ENCODE results near the gene NACA. TPM values are rescaled to one million over a fixed set of nuclear protein-coding genes. Genes with fewer than 3 reads are reported as not detected.

The NACA gene
- total and polyA plus RNA-seq, 2 experiments from 2014 or later = 1,081 to 2,495 TPM

DNA sequence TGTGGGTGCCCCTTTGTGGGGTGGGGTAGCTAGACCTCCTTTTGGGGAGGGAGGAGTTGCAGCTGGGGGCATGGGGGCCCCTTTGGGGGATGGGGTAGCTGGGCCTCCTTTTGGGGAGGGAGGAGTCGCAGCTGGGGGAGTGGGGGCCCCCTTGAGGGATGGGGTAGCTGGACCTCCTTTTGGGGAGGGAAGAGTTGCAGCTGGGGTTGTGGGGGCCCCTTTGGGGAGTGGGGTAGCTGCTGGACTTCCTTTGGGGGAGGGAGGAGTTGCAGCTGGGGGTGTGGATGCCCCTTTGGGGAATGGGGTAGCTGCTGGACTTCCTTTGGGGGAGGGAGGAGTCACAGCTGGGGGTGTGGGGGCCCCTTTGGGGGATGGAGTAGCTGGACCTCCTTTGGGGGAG is 7.0 kb downstream of the NACA start (continued):
- TF ChIP-seq POLR2AphosphoS5 (IDR thresholded peaks at IDR 0.05; ENCODE audit: low read depth) (no peak), ZNF114 (CRISPR knock-in tag; IDR thresholded peaks at IDR 0.05) (no peak)
- TF ChIP-seq, protein P1, sequence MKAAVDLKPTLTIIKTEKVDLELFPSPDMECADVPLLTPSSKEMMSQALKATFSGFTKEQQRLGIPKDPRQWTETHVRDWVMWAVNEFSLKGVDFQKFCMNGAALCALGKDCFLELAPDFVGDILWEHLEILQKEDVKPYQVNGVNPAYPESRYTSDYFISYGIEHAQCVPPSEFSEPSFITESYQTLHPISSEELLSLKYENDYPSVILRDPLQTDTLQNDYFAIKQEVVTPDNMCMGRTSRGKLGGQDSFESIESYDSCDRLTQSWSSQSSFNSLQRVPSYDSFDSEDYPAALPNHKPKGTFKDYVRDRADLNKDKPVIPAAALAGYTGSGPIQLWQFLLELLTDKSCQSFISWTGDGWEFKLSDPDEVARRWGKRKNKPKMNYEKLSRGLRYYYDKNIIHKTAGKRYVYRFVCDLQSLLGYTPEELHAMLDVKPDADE (IDR thresholded peaks at IDR 0.05) = no peak

DNA sequence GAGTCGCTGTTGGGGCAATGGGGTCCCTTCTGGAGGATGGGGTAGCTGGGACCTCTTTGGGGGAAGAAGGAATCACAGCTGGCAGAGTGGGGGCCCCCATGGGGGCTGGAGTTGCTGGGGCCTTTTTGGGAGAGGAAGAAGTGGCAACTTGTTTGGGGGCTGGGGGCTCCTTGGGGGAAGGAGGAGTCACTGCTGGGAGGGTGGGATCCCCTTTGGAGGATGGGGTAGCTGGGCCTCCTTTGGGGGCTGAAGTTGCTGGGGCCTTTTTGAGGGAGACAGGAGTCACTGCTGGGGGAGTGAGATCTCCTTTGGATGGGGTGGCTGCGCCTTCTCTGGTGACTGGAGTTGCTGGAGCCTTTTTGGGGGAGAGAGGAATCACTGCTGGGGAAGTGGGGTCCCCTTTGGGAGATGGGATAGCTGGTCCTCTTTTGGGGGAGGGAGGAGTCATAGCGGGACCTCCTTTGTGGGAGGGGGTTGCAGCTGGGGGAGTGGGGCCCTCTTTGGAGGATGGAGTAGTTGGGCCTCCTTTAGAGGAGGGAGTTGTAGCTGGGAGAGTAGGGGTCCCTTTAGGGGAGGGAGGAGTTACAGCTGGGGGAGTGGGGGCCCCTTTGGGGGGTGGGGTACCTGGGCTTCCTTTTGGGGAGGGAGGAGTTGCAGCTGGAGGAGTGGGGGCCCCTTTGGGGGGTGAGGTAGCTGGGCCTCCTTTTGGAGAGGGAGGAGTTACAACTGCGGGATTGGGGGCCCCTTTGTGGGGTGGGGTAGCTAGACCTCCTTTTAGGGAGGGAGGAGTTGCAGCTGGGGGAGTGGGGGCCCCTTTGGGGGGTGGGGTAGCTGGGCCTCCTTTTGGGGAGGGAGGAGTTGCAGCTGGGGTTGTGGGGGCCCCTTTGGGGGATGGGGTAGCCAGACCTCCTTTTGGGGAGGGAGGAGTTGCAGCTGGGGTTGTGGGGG is 7.9 kb downstream of the NACA start:
- Mint-ChIP-seq H3K27ac (peak overlapping the region; percentile 83; the same call in 1 of the 2 replicates), H3K4me3 (peak overlapping the region; percentile 36; the same call in 2 of the 3 replicates), H3K27me3 (ENCODE audit: insufficient read depth, low read depth, poor library complexity) (peaks cover 15% of the 10 kb centered on the region), H3K36me3 (ENCODE audit: low read depth) (peaks cover 86% of the 10 kb centered on the region), H3K4me1 (peaks cover 55% of the 10 kb centered on the region), H3K9me3 (no peaks in the 10 kb centered on the region; the same call in 2 of the 3 replicates)
- peaks cover 66% of the 10 kb centered on the region for H3K36me3 ChIP-seq (ENCODE audit: insufficient read depth)
- H3K79me2 ChIP-seq (replicated peaks; ENCODE audit: insufficient read depth) = peaks cover 69% of the 10 kb centered on the region
- no peak overlapping the region for H3K4me2 ChIP-seq
- H3K9me2 ChIP-seq (ENCODE audit: insufficient read depth) = peaks cover 5% of the 10 kb centered on the region; the same call in 1 of the 2 replicates
- no peak overlapping the region for H2AFZ ChIP-seq
- H3F3A ChIP-seq (replicated peaks; ENCODE audit: low read depth) = peaks cover 41% of the 10 kb centered on the region
- peaks cover 72% of the 10 kb centered on the region for H4K20me1 ChIP-seq (replicated peaks; ENCODE audit: insufficient read depth)
- no peaks in the 10 kb centered on the region for H3K27me3 ChIP-seq (ENCODE audit: insufficient read depth)
- ATAC-seq (no peak), DNase-seq (ENCODE audit: low spot score) (no peak)
- no peak overlapping the region for H3K27ac ChIP-seq (ENCODE audit: low read depth)
- no peak overlapping the region for H3K4me3 ChIP-seq
- TF ChIP-seq STAT1 (IDR thresholded peaks at IDR 0.05; ENCODE audit: unreplicated experiment) = no peak
- TF ChIP-seq, protein P2, sequence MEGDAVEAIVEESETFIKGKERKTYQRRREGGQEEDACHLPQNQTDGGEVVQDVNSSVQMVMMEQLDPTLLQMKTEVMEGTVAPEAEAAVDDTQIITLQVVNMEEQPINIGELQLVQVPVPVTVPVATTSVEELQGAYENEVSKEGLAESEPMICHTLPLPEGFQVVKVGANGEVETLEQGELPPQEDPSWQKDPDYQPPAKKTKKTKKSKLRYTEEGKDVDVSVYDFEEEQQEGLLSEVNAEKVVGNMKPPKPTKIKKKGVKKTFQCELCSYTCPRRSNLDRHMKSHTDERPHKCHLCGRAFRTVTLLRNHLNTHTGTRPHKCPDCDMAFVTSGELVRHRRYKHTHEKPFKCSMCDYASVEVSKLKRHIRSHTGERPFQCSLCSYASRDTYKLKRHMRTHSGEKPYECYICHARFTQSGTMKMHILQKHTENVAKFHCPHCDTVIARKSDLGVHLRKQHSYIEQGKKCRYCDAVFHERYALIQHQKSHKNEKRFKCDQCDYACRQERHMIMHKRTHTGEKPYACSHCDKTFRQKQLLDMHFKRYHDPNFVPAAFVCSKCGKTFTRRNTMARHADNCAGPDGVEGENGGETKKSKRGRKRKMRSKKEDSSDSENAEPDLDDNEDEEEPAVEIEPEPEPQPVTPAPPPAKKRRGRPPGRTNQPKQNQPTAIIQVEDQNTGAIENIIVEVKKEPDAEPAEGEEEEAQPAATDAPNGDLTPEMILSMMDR (conservative IDR thresholded peaks at IDR 0.05; ENCODE audit: low read depth in 2 of 2) = no peak
- H3K4me1 ChIP-seq (ENCODE audit: insufficient read depth) = peaks cover 39% of the 10 kb centered on the region

DNA sequence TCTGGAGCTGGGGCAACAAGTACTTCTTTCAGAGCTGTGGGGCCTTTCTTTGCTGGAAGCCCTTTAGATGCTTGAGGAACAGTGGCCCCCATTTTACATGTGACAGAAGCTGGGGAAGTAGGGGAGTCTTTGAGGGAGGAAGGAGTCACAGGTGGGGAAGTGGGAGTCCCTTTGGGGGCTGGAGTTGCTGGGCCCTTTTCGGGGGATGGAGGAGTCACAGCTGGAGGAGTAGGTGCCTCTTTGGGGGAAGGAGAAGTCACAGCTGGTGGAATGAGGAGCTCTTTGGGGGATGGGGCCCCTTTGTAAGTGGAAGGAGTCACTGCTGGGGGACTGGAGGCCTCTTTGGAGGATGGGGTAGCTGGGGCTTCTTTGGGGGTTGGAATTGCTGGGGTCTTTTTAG is 8.6 kb downstream of the NACA start:
- no peak overlapping the region for H2AFZ ChIP-seq
- peaks cover 31% of the 10 kb centered on the region for H3K4me1 ChIP-seq (ENCODE audit: insufficient read depth)
- no peak overlapping the region for H3K4me3 ChIP-seq
- H3K27ac ChIP-seq (ENCODE audit: low read depth) = peak overlapping the region; percentile 87
- H3K9me3 Mint-ChIP-seq = no peaks in the 10 kb centered on the region; the same call in 2 of the 3 replicates
- H3K4me2 ChIP-seq = no peak overlapping the region
- DNase-seq (ENCODE audit: low spot score) (no peak), ATAC-seq (no peak)
- peak overlapping the region; percentile 2; the same call in 1 of the 3 replicates for H3K4me3 Mint-ChIP-seq
- H3K9me2 ChIP-seq (ENCODE audit: insufficient read depth) = peaks cover 5% of the 10 kb centered on the region; the same call in 1 of the 2 replicates
- peaks cover 48% of the 10 kb centered on the region for H3K4me1 Mint-ChIP-seq
- H4K20me1 ChIP-seq (replicated peaks; ENCODE audit: insufficient read depth) = peaks cover 66% of the 10 kb centered on the region
- H3F3A ChIP-seq (replicated peaks; ENCODE audit: low read depth) = peaks cover 46% of the 10 kb centered on the region
- H3K27ac Mint-ChIP-seq = peak overlapping the region; percentile 83
- peaks cover 65% of the 10 kb centered on the region for H3K36me3 ChIP-seq (ENCODE audit: insufficient read depth)
- H3K27me3 Mint-ChIP-seq (ENCODE audit: insufficient read depth, low read depth, poor library complexity) = peaks cover 15% of the 10 kb centered on the region
- H3K79me2 ChIP-seq (replicated peaks; ENCODE audit: insufficient read depth) = peaks cover 62% of the 10 kb centered on the region
- H3K27me3 ChIP-seq (ENCODE audit: insufficient read depth) = no peaks in the 10 kb centered on the region
- H3K36me3 Mint-ChIP-seq (ENCODE audit: low read depth) = peaks cover 86% of the 10 kb centered on the region
- TF ChIP-seq CREB1 (CRISPR knock-in tag; IDR thresholded peaks at IDR 0.05; ENCODE audit: low read depth) = no peak
- no peak for TF ChIP-seq EZH2 (IDR thresholded peaks at IDR 0.05; ENCODE audit: low read depth, unreplicated experiment)
- no peak for TF ChIP-seq JUNB (IDR thresholded peaks at IDR 0.05; ENCODE audit: unreplicated experiment)
- no peak for TF ChIP-seq NANOG (IDR thresholded peaks at IDR 0.05; ENCODE audit: borderline replicate concordance)
- TF ChIP-seq, protein P3, sequence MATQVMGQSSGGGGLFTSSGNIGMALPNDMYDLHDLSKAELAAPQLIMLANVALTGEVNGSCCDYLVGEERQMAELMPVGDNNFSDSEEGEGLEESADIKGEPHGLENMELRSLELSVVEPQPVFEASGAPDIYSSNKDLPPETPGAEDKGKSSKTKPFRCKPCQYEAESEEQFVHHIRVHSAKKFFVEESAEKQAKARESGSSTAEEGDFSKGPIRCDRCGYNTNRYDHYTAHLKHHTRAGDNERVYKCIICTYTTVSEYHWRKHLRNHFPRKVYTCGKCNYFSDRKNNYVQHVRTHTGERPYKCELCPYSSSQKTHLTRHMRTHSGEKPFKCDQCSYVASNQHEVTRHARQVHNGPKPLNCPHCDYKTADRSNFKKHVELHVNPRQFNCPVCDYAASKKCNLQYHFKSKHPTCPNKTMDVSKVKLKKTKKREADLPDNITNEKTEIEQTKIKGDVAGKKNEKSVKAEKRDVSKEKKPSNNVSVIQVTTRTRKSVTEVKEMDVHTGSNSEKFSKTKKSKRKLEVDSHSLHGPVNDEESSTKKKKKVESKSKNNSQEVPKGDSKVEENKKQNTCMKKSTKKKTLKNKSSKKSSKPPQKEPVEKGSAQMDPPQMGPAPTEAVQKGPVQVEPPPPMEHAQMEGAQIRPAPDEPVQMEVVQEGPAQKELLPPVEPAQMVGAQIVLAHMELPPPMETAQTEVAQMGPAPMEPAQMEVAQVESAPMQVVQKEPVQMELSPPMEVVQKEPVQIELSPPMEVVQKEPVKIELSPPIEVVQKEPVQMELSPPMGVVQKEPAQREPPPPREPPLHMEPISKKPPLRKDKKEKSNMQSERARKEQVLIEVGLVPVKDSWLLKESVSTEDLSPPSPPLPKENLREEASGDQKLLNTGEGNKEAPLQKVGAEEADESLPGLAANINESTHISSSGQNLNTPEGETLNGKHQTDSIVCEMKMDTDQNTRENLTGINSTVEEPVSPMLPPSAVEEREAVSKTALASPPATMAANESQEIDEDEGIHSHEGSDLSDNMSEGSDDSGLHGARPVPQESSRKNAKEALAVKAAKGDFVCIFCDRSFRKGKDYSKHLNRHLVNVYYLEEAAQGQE (IDR thresholded peaks at IDR 0.05; ENCODE audit: unreplicated experiment) = no peak
- TF ChIP-seq EZH2phosphoT487 (IDR thresholded peaks at IDR 0.05; ENCODE audit: unreplicated experiment) = no peak
- TF ChIP-seq STAT1 (IDR thresholded peaks at IDR 0.05; ENCODE audit: unreplicated experiment) = no peak
